Hematopoietic multipotent progenitor cell treated with erythropoietin and hydrocortisone succinate and interleukin-3 and kit ligand, for 4 days (in vitro differentiated cells): ENCODE measurements around the gene DLD.
"Not testable (repeated sequence)": the region's sequence is repeated elsewhere in the genome, so short reads cannot be mapped to it uniquely, and the experiment has no call there.

ENCODE experiments used
- DNase-seq: peaks from one replicate; pipeline ENCODE4 v3.0.0-alpha.2; 2015

DLD gene

DNA sequence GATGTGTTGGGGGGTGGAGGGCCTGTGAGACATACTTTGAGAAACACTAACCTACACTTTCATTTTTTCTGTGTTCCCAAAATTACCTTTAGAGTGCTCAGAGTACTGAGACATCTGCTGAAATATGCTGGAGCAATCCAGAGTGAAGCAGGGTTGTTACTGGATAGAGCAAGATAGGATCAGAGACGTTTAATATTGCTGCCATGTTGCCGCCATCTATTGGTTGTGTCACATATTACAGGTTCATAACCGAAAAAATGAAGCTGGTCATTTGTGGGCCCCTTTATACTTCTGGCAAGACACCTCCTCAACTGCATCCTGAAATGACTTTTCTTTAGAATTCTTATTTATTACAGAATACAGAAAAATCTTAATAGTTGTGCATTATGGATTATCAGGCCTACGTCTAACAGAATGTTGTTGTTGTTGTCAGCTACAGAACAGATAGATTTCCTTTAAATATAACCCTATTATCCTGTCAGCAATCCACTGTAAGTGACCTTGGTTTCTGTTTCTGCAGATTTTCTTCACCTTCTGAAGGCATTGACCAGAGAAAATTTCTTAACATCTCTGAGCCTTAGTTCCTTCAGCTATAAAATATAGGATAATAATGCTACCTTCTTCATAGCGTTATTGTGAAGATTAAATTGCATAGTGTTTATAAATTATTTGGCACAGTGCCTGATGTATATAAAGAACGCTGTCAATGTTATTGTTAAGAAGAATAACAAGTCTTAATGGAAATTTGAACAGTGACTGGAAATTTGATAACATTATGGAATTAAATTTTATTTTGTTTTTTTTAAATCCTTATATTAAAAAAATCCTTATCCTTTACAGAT, 16.2 kb upstream of the DLD start:
- peak; percentile 90 for DNase-seq

DNA sequence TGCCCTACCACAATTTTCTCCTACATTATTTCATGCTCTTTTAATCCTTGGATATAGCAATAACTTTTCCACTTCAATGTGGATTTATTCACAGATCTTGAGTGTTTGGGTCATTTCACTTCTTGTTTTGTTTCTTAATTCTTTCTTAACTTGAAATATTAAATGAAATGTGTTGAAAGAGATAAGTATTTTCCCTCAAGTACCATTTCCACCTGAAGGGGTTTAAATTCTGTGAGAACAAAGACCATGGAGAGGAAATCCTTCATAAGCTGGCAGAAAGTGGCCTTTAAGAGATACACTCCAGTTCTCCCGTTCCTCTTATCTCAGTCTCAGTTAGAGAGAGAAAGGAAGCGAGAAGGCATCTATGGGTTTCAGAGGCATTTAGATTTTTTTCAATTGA, 14.1 kb upstream of the DLD start:
- DNase-seq, result peak; percentile 37

DNA sequence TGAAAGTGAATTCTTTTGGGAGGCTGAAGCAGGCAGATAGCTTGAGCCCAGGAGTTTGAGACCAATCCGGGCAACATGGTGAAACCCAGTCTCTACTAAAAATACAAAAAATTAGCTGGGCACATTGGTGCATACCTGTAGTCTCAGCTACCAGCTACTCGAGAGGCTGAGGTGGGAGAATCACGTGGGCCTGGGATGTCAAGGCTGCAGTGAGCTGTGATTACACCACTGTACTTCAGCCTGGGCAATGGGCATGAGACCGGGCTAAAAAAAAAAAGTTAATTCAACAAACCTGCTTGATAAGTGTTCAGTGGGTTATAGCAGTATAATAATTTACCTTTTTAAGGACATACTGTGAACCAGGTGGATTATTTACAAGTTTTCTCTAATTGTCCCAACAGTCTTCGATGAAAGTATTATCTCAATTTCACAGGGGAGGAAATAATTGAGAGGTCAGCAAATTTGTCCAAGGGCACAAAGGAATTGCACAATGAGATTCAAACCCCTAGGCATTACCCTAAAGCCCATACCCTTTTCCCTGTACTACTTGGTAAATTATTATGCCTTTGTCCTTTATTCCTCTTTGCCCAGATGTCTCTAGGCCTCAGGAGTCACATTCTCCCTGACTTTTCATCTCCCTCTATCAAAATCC, 13.1 kb upstream of the DLD start:
- no peak for DNase-seq

DNA sequence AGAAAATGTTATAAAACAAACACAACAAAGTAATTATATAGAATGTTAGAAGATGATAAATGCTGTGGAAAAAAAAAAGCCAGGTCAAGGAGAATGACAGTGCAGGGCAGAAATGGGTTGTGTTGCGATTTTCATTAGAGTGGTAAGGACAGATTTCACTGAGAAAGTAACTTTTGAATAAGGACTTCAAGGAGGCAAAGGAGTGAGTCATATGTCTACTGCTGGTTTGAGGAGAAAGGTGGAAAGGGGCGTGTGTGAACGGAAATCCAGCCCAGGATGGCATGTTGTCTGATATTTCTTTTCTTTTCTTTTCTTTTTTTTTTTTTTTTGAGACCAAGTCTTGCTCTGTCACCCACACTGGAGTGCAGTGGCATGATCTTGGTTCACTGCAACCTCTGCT, 12.3 kb upstream of the DLD start:
- DNase-seq, result no peak

DNA sequence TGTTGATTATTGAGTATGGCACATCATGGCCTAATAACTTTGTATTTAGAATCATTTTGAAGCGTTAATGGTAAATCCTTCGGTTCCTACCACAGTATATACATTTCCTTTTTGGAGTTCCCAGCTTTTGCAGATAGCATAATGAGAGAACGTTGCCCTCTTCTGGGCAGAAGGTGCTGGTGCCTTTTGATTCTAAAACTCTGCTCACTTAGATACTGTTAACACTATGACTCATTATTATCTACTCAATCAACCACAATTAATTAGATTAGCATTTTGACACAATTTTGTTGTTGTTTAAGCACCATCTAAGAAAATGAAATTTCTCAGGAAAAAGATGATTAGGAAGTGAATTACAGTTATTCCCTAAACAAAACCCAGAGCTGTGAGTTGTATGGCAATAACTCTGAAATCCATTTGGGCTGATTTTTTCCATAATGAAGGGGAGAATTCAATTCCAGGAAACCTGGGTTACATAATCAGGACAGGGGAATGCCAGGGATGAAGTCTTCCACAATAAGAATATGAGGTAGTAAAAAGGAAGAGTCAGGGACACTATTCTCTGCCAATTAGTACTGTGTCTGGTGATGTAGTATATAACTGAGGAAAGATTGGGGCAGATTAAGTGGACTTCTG, 11.5 kb upstream of the DLD start:
- peak; percentile 88 for DNase-seq

DNA sequence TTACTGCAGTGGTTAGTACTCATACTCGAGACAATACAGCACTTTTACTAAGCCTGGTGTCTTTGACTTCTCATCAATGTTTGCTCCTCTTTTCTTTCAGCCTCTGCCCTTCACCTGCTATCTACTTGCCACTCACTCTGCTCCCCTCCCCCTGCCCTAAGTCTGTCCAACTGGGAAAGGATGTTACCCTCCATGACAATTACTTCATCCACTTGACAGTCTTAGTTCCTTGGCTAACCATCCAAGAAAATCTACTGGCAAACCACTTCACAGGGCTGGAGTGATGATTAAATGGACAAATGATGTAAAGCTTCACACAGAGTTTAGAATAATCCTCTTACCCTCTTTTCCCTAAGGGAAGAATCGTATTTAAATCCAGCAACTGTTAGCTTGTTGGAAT, 8.2 kb upstream of the DLD start:
- no peak for DNase-seq

DNA sequence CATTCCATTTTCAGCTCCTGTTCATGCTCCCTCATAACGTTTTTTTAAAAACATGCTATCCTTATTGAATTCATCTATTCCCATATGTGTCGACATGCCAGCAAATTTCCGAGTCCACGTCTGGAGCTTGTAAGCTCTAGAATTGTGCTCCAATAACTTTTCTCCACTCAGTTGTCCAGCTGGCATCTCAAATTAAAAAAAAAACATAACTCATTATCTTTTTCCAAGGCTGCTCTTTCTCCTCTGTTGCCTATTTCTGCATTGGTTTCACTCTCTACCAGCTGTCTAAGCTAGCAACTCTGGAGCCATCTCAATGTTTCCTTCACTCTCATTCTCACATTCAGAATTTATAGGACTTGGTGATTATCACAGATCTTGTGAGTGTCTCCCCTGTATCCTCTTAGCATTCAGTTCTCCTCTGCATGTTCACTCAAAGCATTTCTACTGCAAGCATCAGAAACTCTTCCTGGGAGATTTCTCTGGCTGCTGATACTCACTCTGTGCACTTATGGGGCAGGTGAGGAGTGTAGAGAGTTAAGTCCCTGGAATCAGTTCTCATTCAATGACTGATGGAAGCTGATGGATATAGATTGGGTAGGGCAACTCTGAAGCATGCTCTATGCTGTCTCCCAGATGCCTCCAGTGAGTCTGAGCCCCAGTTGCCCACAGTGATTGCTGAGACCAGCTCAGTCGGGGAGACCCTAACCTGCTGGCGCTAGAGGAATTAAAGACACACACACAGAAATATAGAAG, 6.7 kb upstream of the DLD start:
- no peak for DNase-seq

DNA sequence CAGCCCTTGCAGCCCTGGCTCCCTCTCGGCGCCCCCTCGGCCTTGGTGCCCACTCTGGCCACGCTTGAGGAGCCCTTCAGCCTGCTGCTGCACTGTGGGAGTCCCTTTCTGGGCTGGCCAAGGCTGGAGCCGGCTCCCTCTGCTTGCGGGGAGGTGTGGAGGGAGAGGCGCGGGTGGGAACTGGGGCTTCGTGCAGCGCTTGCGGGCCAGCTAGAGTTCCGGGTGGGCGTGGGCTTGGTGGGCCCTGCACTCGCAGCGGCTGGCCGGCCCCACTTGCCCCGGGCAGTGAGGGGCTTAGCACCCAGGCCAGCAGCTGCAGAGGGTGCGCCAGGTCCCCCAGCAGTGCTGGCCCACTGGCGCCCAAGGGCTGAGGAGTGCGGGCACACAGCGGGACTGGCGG, 3.2 kb upstream of the DLD start:
- not testable (repeated sequence) for DNase-seq

DNA sequence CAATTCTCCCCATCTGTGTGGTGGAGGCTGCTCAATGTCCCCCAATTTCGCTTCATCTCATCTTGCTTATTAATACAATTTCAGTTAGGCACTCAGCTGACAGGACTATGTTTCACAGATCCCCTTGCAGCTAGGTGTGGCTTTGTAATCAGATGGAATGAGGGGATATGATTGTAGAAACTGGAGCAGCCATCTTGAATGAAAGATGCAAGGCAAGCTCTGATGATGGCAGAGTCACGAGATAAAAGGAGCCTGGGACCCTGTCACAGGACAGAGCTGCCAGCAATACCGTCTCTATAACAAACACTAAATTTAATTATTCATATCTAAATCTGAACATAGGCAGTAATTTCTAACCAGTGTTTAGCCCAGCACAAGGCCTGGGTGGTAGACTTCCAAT, 991 bp upstream of the DLD start:
- no peak for DNase-seq

DNA sequence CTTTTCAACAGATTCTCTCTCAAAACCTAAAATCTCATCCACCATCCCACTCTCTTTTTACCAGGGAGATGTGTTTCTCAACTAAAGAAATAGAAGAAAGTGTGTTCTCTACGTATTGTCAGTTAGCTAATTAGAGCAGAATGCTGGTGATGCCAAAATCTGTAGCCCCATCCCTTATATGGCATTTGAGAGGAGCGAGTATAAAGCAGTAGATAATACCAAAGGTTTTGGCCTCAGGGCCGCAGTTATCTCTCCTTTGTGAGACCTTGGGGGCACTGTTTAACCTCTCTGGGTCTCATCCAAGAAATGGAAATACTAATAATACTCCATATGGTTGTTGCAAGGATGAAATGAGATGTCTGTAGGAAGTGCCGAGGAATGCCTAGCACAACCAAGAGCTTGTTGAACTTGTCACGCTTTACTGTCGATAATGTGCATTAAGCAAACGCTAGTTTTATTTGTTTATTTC, 456 bp upstream of the DLD start:
- peak; percentile 40 for DNase-seq

DNA sequence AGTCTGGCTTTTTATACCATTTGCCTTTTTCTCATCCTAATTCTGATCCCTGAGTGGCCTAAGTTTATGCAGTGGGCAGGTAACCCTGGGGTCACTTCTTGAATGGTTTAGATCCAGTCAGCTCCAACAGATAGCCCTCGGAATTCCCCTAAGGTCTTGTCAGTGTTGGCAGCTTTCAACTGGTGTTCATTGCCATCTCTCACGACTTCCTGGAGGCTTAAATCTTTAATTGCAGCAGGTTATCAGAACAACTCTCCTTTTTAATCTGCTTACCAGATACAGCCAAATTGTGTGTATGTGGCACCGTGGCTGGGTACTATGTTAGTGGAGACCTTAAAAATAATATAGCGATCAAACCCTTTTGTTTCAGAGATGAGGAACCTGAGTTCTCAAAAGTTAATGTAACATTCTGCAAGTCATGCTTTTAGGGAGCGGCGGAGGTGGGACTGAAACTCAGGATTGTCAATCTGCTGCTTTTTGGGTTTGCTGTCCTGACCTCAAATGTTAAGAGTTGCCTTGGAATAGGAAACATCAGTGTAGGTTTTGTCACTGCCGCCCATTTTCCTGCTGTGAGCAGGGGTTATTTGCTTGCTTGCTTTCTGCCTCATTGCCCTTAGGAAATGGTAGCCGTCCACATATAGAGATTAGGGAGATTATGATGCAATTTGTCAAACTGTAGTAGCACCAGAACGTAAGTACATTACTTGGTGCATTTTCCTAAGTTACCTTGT, 818 bp downstream of the DLD start:
- DNase-seq, result peak; percentile 72

DNA sequence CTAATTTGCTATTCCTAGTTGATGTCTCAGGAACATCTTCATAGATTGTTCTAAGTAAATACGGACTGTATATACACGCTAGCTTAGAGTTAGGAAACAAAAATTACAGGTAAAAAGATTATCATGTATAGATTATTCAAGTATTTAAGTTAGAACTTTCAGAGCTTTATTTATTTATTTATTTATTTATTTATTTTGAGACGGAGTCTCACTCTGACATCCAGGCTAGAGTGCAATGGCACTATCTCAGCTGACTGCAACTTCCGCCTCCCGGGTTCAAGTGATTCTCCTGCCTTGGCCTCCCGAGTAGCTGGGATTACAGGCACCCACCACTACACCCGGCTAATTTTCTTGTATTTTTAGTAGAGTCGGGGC, 1.4 kb downstream of the DLD start:
- not testable (repeated sequence) for DNase-seq

DNA sequence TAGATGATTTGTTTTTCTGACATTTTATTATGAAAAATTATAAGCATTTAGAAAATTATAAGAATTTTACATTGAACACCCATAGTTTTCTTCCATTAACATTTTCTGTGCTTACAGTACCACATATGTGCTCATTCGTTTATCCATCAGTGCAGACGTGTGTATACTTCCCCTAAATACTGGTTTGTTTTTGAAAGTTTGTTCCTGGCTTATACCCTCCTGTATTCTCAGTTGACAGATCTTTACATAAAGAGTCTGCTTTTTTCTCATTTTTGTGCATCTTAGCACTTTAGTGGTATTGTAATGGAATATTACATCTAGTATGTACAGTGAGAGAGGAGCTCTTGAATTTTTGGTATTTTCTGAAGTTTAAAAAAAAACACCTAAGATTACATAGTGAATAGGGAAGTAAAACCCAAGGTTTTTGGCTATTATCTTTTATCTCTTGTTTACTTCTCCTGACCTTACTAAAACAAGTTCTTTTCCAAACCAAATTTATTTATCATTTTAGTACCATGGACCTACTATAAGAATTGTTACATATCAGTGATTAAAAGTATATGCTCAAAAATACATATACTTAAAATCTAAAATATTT, 8.1 kb downstream of the DLD start:
- peak; percentile 30 for DNase-seq

DNA sequence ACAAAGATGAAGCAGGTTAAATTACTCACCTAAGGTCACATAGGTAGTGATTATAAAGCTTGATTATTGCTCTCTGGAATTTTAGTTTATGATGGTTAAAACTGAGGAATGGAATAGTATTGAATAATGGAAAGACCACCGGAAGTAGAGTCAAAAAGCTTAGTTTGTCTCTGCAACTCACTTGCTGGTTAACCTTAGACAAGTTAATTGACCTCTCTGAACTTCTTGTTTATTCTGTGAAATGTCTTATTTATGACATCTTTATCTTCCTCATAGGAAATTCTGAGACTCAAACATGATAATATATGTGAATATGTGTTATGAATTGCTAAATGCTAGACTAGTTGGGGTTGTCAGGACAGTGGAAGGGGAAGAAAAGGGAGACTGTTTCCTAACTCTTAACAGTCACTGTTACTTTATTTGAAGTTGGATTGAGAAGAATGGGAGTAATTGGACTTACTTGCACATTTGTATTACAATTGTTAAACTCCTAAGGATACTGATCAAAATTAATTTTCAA, 9.6 kb downstream of the DLD start:
- no peak for DNase-seq

DNA sequence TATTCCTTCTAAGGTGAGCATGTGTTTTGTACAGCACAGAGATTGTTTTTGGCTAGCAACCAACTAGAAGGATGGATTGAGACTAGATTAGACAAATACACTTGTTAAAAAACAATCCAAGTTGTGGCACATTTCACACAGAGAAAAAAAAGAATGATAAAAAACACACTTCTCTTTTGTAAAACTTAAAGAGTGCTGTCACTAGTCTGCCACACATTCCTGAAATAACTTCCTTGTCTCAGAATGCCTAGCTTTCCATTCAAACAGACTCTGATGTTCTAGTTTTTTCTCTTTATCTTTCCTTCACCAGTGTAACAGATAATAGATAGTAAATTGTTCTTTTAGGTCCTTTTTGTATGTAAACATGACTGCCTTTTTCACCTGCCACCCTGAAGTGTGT, 11.4 kb downstream of the DLD start:
- DNase-seq, result no peak

DNA sequence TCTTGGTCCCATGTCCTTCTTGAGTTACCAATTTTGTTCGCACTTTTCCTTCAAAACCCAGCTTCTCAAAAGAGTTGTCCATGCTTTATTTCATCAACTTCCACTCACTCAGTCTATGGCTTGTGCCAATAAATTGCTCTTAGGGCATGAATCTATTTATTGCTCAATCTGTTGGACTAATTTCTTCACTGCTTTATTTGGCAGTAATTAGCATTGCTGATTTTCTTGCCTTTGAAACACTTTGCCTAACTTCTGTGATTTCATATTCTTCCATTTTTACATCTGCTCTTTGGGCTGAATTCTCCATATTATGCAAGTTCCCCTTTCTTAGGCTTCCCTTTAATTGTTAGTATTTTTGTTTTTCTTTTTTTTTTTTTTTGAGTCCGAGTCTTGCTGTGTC, 16.8 kb downstream of the DLD start:
- peak; percentile 31 for DNase-seq

DNA sequence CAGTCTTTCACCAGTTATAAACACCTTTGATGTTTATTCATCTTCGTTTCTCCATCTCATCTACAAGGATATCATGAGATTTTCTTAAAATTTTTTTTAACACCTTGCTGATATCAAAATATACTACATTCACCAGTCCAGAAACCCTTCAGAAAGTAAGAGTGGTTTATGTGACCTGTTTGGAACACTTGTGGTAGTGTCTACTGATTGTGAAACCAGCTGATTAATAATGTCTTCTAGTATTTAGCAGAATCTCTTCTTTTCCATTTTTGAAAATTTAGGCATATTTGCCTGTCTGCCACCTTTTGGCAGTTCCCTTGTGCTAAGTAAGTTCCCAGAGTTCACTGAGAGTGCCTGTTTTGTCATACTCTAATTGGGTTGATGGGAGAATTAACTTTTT, 18.5 kb downstream of the DLD start:
- DNase-seq, result no peak

DNA sequence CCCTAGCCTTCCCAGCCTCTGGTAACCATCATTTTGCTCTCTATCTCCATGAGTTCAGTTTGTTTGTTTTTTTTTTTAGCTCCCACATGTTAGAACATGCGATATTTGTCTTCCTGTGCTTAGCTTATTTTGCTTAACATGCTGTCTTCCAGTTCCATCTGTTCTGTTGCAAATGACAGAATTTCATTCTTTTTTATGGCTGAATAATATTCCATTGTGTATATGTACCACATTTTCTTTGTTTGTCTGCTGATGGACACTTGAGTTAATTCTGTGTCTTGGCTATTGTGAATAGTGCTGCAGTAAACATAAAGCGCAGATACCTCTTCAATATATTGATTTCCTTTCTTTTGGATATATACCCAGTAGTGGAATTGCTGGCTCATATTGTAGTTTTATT, 21.0 kb downstream of the DLD start:
- DNase-seq, result no peak

DNA sequence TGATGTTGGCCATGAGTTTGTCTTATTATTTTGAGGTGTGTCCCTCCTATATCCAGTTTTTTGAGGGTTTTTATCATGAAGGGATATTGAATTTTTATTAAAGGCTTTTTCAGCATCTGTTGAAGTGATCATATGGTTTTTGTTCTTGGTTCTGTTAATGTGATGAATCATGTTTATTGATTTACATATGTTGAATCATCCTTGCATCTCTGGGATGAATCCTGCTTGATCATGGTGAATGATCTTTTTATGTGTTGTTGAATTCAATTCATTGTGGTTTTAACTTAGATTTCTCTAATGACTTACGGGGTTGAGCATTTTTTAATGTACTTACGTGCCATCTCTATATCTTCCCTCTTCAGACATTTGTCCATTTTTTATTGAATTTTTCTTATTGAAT, 22.9 kb downstream of the DLD start:
- DNase-seq, result no peak

DNA sequence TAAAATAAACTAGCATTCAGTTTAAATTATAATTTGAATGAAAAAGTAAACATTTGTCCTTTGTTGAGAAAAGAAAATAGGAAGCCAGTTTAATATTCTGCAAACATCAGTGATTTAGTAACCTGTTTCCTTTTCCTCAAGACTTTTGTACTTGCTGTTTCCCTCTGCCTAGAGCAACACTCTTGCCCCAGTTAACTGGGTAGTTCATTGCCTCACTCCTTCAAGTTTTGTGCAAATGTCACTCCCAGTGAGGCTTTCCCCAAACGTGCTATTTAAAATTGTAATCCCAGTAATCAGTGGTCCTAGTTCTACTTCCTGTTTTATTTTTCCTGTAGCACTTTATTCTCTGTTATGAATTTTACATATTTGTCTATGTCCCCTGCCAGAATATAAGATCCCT, 23.8 kb downstream of the DLD start:
- no peak for DNase-seq

DNA sequence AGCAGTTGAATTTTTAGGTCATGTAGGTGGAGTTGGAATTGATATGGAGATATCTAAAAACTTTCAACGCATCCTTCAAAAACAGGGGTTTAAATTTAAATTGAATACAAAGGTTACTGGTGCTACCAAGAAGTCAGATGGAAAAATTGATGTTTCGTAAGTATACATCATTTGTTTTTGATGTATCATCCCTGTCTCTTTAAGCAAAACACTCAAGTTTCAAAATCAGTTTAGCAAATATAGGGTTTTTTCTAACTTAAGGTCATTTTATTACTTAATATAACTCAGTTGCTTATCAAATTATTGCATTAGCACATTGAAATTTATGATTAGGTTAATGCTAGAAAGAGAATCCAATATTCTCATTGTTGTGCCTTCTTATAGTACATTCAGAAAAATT, 24.6 kb downstream of the DLD start:
- DNase-seq, result no peak
